NCI-H1092 (cell line): ENCODE measurements around the gene GPI.
A peak's percentile ranks its signal among the peaks of the same experiment; 100 is the strongest.
"Not testable (repeated sequence)": the region's sequence is repeated elsewhere in the genome, so short reads cannot be mapped to it uniquely, and the experiment has no call there.

ENCODE experiments used
- DNase-seq: peaks from one replicate; lab custom pipeline; 2025; lab: John Stamatoyannopoulos, UW

Gene GPI

DNA sequence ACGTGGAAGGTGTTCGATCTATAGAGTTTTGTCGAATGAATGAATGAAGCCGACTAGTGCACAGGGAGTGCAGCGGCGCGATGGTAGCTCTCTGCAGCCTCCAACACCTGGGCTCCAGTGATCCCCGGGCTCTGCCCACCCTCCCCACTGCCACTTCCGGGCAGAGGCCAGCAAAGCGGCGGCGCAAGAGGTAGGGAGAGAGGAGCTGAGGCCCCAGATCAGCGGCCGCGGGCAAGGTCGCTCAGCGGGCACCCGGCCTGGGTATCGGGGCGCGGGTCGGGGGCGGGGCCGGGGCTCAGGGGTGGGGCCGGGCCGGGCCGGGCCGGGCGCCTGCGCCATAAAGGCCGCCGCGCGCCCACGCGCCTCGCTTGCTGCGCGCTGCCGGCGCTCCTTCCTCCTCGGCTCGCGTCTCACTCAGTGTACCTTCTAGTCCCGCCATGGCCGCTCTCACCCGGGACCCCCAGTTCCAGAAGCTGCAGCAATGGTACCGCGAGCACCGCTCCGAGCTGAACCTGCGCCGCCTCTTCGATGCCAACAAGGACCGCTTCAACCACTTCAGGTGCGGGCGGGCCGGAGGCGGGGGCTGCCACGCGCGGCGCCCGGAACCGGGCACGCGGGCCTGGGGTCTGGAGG is at the start of gene GPI:
TSS of gene GPI (plus strand) at position 367 of the 633 bp plus-strand sequence. CDS start at position 438, 71 bp downstream.
- DNase-seq = peak; percentile 9

DNA sequence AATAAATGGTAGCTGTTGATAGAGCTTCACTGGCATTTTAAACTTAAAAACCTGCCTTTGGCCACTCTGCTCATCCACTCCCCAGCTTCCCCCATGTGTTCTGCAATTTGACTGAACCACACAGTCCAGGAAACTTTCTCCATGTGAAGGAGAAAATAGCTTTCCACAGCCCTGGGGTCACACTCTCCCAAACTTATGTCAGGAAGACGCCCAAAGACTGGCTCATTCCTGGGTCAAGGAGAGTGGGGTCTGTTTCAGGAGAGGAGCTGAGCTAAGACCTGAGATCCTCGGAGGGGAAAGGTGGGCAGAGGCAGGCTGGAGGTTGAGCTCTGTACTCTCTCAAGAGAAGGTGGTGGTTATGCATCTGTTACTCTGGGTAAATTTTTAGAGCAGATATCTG is 48.7 kb upstream of the GPI start:
- no peak for DNase-seq

- no peak for DNase-seq
Measured at GRCh38 chr19:34316741-34317301, 48.2 kb upstream of the GPI start.

DNA sequence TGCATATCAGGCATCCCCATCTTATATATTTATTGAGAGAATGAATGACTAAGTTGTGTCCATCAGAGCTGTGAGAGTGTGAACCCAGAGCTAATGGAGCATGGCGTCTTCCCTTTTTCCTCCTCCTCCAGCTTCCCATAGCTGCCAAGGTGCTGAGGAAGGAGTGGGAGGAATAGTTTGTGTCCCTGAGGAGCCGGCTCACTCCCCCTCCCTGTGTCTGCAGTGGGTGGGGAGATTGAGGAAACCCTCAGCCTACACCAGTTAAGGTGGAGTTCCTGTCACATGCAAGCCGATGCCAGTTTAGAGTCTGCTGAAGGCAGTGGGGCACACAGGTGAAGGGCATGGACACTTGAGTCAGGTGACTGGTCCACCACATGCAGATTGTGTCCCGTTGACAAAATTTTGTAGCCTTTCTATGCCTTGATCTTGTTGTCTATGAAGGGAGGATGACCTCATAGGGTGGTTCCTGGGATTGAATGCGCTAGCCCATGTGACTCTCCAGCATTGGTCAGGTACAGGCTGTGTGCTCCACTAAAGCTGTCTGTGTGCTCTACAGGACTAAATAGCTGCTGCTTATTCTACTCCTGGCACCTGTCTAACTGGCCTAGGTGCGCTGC is 47.6 kb upstream of the GPI start:
- DNase-seq = no peak

- no peak for DNase-seq
Measured at GRCh38 chr19:34319230-34319585, 45.8 kb upstream of the GPI start.

DNA sequence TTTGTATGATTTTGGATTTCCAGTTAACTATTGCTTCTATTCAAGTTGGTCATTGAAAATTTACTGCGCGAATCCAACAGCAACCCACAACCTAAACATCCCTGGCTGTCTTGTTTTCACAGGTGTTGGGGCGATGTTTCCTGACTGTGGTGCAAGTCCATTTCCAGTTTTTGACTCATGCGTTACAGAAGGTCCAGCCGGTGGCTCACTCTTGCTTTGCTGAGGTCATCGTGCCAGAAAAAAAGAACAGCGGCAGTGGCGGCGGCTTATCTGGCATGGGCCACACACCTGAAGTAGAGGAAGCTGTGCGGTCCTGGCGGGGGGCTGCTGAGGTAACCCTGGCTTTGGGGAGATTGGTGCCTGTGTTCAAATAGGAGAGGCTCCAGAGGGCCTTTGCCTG is 45.2 kb upstream of the GPI start:
- no peak for DNase-seq

DNA sequence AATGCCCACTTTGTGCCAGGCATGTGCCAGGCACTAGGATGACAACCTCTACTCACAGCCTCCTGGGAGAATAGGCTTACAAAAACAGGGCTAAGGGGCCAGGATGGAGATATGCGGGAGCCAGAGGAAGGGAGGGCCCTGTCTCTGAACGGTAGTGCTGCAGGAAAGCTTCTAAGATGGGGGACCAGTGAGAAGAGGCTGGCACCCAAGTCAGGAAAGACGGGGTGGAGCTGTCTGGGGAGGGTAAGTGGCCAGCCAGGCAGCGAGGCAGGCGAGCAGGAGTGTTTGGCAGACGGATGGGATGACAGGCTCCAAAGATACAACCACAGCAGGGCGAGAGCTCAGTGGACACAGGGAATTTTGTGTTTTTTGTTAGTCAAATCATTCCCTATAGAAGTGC is 44.7 kb upstream of the GPI start:
- no peak for DNase-seq

GRCh38 chr19:34321735-34322134 is 43.3 kb upstream of the GPI start:
- DNase-seq = no peak

DNA sequence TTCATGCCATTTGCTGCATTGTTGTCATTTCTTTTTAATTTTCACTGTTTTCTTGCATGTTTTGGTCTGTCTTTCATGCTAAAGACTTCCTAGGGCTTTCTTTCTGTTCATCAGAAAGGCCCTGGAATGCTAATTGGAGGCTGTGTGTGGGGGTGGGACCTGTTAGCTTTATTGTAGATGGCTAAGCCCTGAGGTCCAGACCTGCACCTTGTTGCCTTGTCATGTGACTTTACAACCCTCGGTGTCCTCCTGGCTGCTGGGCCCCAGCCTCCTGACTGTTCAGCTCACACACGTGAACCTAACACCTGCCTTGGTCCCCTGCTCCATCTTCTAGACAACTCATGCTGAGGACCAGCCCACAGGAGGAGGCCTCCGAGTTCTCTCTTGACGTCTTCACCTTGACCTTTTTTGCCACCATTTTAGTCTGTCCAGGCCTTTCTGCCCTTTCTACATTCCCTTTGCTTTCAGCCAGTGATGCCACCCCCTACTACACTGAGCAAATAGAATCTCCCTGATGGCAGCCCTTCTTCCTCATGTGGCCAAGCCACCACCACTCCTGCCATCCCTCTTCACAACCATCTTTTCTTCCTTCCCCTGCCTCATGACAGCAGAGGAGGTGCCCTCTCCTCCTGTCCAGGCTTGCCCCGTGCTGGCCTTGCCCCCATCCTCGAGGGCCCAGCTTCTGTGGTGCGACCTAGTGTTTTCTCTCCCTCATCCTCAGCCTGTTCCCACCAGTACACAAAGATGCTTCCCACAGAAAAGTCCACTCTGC is 41.4 kb upstream of the GPI start:
- no peak for DNase-seq

- no peak for DNase-seq
Measured at GRCh38 chr19:34324320-34324719, 40.7 kb upstream of the GPI start.

DNA sequence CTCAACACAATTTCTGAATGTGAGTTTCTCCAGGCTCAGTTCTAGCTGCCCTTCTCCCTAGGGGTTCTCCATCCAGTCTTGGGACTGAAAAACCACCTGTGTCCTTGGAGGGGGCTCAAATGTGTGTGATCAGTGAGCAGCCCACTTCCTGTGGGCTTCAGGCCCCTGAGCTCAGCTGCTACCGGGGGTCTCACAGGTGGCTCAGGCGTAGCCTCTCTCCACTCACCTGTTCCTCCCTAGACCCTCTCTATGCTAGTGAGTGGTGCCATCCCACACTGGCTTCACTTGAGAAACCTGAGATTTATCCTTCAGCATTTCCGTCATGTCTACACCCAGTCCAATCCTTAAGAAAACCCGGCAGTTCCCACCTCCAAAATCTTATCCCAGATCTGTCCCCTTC is 39.8 kb upstream of the GPI start:
- no peak for DNase-seq

- DNase-seq = no peak
Measured at GRCh38 chr19:34325981-34326787, 38.8 kb upstream of the GPI start.

DNA sequence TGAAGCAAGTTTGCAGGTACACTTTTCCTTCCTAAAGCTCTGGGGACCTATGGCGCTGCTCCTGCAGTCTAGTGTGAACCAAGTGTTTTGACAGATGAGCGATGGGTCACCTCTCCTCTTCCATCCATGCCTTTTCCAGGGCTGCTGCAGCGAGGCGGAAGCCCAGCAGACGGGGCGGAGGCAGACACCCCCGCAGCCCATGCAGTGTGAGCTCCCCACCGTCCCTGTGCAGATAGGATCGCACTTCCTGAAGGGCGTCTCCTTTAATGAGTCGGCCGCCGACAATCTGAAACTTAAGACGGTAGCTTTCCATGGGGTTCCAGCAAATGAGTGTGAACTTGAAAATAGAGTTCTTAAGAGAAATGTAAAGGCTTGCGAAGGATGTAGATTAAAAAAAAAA is 37.1 kb upstream of the GPI start:
- DNase-seq = no peak

GRCh38 chr19:34328982-34329381 is 36.0 kb upstream of the GPI start:
- no peak for DNase-seq

DNA sequence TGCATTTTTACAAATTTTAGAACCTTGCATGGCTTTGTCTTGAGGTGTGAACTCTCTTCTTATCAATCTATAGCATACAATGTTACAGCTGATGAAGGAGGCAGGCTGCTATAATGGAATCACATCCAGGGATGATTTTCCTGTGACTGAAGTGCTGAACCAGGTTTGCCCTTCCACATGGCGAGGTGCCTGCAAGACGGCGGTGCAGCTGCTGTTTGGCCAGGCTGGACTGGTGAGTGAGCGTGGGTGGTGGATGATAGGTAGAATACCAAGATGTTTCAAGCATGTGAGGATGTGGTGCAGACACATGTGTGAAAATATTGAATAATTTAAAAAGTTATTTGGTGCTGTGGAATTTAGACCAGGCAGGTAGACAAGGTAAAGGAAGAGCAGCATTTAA is 34.9 kb upstream of the GPI start:
- DNase-seq = no peak

DNA sequence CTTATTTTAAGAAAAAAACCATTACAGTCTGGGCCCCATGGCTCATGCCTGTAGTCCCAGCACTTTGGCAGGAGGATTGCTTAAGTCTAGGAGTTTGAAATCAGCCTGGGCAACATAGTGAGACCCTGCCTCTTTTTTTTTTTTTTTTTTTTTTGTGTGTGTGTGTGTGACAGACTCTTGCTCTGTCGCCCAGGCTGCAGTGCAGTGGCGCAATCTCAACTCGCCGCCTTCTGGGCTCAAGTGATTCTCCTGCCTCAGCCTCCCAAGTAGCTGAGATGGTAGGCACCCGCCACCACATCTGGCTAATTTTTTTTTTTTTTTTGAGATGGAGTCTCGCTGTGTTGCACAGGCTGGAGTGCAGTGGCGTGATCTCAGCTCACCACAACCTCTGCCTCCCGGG is 34.4 kb upstream of the GPI start:
- DNase-seq = not testable (repeated sequence)

DNA sequence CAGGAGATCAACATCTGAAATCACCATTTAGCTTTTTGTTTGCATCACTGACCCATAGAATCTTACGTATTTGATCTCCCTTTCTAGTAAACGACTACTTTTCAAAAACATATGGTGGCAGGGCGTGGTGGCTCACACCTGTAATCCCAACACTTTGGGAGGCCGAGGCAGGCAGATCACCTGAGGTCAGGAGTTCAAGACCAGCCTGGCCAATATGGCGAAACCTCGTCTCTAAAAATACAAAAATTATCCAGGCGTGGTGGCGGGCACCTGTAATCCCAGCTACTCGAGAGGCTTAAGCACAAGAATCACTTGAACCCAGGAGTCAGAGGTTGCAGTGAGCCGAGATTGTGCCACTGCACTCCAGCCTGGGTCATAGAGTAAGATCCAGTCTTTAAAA is 33.4 kb upstream of the GPI start:
- not testable (repeated sequence) for DNase-seq

DNA sequence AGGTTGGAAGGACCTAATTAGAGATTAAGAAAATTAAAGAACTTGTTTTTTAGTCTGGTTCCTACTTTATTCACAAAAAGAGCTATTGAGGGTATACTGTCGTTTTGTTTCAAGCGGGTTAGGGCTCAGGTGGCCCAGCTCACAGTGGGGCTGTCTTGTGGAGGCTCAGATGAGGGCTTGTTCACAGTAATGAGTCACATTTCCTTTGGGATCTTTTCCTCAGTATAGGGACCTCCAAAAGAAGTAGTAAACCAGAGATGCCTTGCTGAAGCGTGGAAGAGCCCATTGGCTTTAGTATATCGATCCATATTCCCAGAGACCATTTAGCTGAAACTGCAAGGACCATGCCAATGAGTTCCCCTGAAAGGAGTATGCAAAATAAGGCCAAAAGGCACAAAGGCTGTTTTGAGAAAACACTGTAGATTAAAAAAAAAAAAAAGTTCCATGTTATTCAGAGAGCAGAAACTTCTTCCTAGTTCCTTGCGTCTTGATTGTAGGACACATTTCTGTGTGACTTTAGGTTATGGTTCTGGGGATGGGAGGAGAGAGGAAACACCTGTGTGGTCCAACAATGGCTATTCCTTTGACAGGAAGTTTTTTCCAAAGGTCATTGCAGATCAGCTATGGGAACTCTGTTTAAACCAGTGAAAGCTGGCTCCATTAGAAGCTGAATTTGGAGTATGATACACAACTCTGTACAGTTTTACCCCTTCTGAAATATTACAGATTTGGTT is 32.8 kb upstream of the GPI start:
- DNase-seq = no peak

DNA sequence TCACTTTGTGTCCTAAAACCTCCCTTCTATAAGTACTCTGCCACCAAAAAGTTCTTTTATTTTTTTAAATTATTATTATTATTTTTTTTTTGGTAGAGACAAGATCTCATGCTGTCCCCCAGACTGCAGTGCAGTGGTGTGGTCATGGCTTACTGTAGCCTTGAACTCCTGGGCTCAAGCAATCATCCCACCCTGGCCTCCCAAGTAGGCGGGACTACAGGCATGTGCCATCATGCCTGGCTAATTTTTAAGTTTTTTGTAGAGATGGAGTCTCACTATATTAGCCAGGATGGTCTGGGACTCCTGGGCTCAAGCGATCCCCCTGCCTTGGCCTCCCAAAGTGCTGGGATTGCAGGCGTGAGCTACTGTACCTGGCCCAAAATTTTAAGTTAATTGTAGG is 29.1 kb upstream of the GPI start:
- no peak for DNase-seq

DNA sequence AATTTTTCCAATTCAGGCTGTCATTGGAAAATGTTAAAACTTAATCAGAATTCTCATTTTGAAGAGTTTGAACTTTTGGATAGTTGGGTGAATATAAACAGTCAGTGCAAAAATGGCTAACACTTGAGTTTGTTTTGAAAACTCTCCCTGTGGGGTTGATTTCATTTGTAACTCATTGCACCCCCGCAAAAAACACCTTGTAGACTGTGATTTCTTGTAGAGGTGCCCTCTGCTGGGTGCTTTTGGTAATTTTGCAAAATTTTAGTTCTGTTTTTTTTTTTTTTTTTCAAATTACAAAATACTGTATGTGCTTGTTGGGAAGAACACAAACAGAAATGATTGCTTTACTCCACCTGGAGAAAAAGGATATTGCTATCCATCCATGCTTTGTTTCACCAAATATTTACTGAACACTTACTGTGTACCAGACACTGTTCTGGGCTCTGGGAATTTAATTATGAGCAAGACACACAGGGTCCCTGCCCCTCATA is 28.2 kb upstream of the GPI start:
- DNase-seq = no peak

DNA sequence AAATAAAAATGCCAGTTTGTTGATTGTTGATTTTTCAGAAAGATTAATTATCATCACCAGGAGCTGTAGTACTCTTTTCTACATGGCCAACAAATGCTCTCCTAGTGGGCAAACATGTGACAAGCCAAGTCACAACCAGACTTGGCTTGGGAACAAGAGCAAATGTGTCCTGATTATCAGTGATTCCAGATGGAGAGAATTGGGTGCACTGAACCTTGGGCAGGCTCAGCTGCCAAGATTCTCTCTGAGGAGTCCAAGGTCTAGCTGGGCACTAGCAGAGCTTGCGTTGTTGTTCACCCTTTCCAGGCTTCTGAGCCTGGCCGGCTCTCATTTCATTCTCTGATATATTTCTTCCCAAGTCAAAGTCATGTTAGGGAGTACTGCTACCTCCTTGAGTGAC is 27.3 kb upstream of the GPI start:
- no peak for DNase-seq
